ENCODE measurements around the gene LMCD1.

LMCD1 gene

DNA sequence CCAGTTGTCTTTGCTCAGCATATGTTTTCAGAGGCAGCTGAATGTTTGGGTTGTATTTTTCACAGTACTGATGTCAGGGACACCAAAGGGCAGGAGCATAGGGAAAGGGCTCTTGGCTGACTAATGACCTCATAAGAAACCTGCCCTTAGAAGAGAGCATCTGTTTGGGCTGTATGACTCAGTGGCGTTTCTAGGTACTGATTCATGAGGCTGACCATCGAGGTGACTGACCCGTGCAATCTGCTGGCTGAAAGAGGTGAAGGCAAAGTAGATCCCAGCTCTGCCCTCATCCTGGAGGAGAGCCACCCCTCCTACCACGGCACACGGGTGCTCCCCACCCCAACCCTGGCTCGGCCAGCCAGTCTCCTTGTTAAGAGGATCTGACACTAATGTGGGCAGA lies 8.3 kb downstream of the LMCD1 start:
- DNase-seq = no peak

DNA sequence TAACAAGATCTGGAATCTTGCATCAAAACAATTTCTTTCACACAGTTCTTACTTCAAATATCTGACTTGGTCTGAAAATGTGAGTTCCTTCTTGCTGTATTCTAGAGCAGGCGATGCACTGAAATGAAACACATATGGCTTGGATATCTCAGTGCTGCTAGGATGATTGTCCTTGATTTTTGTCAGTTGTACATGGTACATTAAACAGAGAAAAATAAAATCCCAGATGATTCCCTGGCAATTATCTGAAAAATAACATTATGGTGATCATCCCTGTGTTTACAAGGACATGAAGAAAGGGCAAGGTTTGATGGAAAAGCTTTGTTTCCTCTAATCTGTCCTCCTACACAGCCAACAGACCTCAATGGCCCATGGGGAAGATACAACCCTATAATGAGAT lies 10.6 kb downstream of the LMCD1 start:
- DNase-seq = no peak

DNA sequence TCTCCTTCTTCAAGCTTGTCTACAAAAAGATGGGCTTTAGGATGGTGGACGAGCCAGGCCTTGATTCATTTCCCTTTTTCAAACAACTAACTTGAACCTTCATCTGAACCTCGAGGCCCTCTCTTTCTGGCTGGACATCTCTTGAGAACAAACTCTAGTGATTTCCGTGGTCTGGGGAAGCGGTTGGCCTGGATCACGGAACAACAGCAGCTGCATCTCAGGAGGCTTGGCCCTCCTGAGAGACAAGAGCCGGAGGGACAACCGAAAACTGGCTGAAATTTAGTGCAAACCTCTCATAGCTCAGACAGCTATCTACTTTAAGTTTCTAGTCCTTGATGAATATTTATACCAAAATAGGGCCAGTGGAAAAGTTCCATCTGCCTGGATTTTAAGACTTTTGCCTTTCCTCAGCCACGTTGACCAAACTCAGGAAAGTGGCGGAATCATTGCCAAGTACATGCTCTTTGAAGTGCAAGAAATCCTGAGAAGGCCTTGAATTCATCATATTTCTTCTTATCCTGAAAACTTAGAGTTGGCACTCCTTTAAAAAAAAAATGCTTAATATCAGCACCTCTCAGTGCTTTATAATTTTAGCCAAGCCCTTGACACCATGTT lies 14.5 kb downstream of the LMCD1 start:
- DNase-seq = no peak

DNA sequence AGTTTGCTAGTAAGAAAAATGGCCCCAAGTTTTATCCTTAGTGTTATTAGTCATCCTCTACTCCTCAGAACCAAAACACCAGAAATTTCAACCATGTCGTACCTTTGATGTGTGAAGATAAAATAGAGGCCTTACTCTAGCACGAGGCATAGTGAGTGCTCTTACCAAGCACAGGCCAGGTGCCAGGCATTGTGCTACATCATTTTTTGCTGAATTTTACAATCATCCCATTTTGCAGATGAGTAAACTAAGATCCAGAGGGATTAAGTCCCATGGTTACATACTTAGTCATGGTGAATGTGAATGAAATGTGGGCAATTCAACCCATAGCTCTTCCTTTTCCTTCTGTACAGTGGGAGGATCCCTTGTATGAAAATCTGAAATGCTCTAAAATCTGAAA lies 15.2 kb downstream of the LMCD1 start:
- DNase-seq = no peak

DNA sequence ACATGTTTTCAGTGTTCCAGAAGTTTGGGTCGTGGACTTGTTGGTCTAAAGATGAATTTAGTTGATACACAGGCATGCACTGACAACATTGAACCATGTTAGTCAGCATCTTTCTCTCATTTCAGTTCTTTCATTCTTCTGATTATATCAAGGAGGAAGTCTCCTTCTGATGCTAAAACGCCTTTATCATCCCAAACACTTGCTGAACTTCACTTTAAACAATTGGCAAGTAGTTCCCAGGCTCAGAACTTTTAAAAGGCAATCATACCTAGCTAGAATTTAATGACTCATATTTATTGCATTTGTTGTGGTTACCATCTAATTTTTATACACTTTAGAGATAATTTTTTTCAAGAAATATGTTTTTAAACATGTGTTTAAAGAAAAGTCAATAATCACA lies 15.9 kb downstream of the LMCD1 start:
- DNase-seq = no peak

DNA sequence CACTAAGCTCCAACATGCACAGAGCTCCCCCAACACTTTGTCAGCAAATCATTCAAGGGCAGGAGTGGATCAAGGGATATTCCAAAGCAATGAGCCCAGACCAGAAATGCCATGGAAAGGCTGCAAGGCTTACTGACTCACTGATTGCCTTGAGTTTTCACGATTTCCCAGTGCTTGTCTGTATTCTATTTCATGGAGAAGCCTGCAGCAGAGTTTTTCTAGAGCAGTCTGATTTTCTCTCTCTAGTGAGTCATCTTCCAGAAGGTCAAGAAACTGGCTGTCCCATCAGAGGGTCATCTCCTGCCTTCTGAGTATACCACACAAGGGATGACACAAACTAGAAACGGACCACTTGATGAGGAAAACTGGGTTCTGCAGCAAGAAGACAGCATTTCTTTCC lies 16.5 kb downstream of the LMCD1 start:
- DNase-seq = no peak

DNA sequence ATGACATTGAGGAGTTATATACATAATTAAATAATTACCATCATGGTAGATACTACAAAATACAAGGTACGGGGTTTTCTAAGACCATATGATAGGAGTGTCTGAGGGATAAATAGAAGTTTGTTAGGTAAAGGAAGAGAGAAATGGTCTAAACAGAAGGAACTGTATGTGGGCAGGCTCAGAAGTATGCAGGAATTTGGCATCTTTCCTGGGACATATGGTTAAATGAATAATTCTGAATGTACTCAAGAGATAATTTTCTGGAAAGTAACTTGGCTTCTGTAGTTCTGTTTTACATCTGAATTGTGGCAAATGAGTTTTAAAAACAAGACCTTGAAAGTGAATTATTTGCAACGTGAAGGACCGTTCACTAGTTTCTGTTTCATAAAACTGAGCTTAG lies 17.5 kb downstream of the LMCD1 start:
- no peak for DNase-seq

DNA sequence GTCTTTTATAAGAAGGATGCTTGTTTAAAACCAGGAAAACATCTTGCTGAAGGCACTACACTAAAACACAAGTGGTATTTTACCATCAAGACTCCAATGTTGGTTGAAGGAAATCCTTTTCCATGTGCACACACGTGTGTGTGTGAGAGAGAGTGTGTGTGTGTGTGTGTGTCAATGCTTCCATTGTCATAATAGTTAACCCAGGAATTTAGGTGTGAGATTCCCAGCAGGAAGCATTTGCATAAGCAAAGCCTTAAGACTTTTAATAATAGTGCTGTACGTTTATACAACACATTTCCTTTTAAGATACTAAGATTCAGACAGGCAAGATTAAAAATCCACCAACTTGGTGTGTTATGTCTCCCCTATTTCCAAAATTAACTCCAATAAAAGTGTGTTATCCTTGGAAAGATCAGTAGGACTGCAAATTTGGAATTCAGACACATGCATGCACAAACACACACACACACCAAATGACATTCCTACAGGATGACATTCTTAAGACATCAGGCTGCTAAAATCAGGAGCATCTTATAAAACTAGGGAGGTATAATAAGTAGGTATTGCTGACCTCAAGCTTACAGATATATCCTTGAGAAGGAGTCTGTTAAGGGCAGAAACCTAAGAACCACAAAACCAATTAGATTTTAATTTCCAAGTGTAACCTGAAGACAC lies 18.3 kb downstream of the LMCD1 start:
- DNase-seq = no peak

GRCh38 chr3:8520816-8521403 lies 19.3 kb downstream of the LMCD1 start:
- no peak for DNase-seq

GRCh38 chr3:8523041-8523440 lies 21.4 kb downstream of the LMCD1 start:
- DNase-seq = no peak

GRCh38 chr3:8524249-8524648 lies 22.6 kb downstream of the LMCD1 start:
- DNase-seq = no peak

DNA sequence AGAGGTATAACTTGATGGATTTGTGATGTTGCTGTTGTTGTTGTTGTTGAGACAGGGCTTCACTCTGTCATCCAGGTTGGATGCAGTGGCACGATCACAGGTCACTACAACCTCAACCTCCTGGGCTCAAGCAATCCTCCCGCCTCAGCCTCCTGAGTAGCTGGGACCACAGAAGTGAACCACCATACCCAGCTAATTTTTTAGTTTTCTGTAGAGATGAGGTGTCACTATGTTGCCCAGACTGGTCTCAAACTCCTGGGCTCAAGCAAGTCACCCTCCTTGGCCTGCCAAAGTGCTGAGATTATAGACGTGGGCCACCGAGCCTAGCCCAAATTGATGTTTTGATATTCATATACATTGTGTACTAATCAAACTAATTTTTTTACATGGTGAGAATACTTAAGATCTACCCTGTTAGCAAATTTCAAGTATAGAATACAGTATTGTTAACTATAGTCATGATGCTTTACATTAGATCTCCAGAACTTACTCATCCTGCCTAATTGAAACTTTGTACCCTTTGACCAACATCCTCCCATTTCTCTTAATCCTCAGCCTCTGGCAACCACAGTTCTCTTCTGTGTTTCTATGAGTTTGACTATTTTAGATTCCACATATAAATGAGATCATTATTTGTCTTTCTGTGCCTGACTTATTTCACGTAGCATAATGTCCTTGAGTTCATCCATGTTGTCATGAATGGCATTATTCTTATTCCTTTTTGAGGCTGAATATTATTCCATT lies 23.2 kb downstream of the LMCD1 start:
- DNase-seq = no peak

GRCh38 chr3:8525893-8526292 lies 24.3 kb downstream of the LMCD1 start:
- no peak for DNase-seq

GRCh38 chr3:8529181-8529637 lies 27.6 kb downstream of the LMCD1 start:
- DNase-seq = no peak

GRCh38 chr3:8529738-8530525 lies 28.3 kb downstream of the LMCD1 start:
- DNase-seq = peak in 1 of 2 donors; percentile 6

- no peak for DNase-seq
These were observed 29.0 kb downstream of the LMCD1 start for GRCh38 chr3:8530581-8530980.

DNA sequence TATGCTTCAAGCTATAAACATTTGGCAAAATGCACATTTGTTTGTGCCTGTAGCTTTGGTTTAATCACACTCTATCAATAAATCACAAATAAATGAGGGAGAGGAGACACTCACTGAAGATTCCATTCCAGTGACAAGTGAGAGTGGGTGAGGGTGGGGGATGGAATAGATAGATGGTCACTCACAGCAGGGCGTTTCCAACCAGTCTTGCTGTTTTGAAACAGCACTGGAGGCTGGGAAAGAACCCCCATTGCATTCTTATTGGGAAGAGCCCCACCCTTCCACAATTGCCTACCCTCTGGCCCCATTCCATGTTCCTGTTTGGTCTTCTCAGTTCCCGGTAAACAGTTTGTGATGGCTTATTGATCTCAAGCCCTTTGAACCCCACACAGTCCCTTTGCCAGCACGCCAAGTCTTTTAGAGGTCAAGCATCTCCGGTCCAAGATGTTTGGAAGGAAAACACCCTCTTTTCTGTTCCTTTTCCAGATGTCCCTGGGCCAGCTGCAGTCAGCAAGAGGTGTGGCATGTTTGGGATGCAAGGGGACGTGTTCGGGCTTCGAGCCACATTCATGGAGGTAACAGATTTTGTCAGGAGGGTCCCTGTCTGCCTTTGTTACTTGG lies 30.7 kb downstream of the LMCD1 start:
- no peak for DNase-seq

DNA sequence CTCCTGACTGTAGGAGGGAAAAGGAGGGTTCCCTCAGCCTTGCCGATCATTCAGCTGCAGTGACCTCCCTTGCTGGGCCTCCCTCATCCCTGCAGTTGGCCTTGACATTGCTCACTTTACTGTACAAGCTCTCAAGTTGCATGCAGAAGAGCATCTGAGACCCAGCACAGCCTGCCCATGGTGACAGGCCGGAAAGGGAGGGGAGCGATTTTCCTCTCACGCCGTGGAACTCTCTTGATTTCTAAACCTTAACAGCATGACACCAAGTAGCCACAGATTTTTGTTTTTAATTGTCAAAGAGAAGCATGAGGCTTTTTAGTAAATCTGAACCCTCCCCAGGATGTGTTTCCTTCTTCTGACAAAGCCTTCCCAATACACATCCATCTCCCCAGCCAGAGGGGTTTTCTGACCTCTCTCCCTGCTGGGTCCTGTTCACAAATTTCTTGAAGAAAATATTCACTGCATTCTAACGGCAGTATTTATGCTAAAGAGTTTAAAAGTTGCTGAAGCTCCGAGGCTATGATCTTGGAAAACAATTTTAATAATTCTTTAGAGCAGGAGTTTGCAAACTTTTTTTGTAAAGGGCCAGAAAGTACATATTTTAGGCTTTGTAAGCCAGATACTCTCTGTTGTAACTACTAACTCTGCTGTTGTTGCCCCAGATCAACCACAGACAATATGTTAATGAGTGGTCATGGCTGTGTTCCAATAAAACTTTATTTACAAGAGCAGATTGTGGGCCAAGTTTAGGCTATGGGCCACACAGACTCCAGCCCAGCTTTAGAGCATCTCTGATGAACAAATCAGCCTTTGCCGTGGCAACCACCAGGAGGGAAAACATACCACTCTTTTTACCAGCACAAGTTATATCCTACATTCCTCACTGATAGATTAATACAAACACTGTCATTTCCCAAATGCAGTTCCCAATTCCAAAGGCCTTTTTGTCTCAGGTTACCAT lies 34.8 kb downstream of the LMCD1 start:
- no peak for DNase-seq

DNA sequence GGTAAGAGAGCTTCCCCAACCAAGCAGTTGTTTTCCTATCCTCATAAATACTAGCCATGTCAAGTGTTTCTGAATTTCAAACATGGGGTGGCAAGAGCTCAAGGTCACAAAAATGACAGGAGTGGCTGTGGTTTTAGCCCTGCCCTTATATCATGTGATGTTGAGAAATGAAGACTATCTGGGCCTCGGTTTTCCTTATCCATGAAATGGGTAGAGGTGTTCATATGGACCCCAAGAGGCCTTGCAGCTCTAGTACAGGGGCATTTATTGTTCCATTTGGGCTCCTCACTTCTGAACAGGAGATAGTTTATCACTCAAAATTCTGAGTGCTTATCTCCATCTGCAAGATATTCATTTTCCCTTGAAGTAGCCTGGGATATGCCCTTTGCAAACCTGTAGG lies 35.8 kb downstream of the LMCD1 start:
- DNase-seq = no peak

- DNase-seq = no peak
These were observed 36.6 kb downstream of the LMCD1 start for GRCh38 chr3:8538223-8538622.

DNA sequence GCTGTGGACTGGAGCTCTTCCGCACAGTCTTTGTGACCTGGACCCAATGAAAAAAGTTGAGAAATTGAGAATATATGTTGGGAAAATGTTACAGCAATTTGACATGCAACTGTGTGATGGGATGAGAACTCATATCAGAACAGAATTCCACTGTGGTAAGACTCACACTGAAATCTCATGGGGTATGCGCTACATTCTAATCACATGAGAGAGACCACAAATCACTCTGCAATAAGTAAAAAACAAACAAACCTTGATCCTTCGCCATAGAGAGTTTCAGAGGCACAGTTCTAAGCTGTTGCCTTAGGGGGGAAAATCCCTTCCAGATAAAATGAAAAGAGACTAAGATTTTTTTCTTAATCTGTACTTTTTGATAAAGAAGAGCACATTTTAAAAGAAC lies 37.3 kb downstream of the LMCD1 start:
- DNase-seq = no peak
